Nephron progenitor cell (in vitro differentiated cells): ENCODE data around the gene STARD10.

ENCODE experiments used
- DNase-seq: peaks from one replicate; pipeline ENCODE4 v3.0.0; 2021
- H3K27ac Mint-ChIP-seq: 2 replicates; pipeline ENCODE4 v1.8.0; 2021; ENCODE audit warnings: mild to moderate bottlenecking, moderate library complexity, mixed read lengths
- H3K27me3 Mint-ChIP-seq: 2 replicates; pipeline ENCODE4 v1.8.0; 2021; ENCODE audit warnings: mild to moderate bottlenecking, low read depth, mixed read lengths; ENCODE audit not compliant: poor library complexity
- H3K36me3 Mint-ChIP-seq: 2 replicates; pipeline ENCODE4 v1.8.0; 2021; ENCODE audit warnings: low read depth, mixed read lengths
- H3K4me1 Mint-ChIP-seq: 2 replicates; pipeline ENCODE4 v1.8.0; 2021; ENCODE audit warnings: mixed read lengths
- H3K4me3 Mint-ChIP-seq: 2 replicates; pipeline ENCODE4 v1.8.0; 2021; ENCODE audit warnings: mild to moderate bottlenecking, moderate library complexity, mixed read lengths
- H3K9me3 Mint-ChIP-seq: 2 replicates; pipeline ENCODE4 v1.8.0; 2021; ENCODE audit warnings: mild to moderate bottlenecking, moderate library complexity, mixed read lengths
- CTCF ChIP-seq: fragments of 200-600 bp; sonication (generic); IDR thresholded peaks from 2 replicates; pipeline ENCODE4 v1.5.0; 2021; ENCODE audit warnings: antibody characterized with exemption

STARD10 gene

DNA sequence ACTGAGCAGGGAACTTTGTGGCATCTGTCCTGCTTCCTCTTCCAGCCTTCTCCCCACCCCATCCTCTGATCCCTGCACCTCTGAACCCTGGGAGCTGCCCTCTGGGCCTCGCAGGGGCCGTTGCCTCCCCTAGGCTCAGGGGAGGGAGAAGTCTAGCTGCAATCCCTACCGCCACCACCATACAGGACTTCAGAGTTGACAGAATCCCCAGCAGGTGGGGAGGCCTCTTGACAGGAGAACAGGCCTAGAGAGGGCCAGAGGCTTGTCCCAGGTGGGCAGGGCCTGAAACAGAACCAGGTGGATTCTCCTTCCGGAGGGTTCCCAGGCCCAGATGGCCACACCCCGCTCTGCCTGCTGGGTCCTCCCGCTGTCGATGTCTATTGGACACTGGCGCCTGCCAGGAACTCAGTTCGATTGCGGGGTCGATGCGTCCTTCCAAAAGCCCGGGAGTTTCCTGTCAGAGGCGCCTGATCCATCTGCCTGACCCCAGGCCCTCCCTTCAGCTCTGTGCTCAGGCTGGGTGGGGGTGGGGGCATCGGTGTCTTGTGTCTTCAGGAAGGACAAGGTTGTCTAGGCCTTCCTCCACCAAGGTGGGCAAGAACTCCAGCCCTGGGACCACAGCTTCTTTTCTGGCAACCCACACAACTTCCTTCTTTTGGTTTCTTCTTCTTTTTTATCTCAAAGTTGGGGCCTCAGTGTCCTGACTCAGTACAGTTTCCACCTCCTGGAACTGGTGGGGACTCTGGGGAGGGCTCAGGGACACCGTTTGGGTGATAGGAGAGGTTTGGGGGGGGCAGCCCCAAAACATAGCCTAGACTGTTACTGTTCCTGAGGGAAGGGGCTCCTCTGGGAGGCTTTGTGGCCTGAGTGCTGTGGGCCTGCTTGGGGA lies 6.4 kb downstream of the STARD10 start:
- no peaks in the 10 kb centered on the region for H3K9me3 Mint-ChIP-seq
- H3K4me3 Mint-ChIP-seq = no peak overlapping the region
- DNase-seq = no peak
- peaks cover 9% of the 10 kb centered on the region for H3K27me3 Mint-ChIP-seq
- H3K4me1 Mint-ChIP-seq = peaks cover 40% of the 10 kb centered on the region
- no peak for TF ChIP-seq CTCF
- peak overlapping the region; percentile 92 for H3K27ac Mint-ChIP-seq
- H3K36me3 Mint-ChIP-seq = no peaks in the 10 kb centered on the region

DNA sequence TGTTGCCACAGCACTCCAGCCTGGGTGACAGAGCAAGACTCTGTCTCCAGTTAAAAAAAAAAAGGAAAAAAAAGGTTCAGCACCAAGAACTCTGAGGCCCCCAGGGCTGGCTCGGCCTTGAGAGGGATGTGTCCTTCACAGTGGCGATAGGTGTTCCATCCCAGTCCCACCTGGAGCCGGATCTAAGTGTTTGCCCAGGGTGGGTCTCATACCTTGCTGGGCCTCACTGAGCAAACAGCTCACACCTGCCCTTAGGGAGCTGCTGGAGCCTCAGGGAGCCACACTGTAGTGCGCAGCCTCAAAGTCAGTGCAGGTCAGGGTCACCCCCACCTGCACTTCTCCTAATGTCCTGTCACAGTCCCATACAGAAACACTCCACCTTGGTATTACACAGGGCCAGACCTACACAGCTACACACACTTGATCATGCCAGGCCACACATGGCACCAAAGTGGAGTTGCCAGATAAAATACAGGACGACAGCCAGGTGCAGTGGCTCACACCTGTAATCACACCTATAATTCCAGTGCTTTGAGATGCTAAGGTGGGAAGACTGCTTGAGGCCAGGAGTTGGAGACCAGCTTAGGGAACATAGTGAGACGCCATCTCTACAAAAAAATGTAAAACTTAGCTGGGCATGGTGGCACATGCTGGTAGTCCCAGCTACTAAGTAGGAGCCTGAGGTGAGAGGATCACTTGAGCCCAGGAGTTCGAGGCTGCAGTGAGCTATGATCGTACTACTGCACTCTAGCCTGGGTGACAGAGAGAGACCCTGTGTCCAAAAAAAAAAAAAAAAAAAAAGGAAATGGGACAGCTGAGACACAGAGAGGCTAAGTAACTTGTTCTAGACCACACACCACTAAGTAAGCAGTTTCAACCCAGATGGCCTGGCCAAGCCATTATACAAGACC lies 7.3 kb downstream of the STARD10 start:
- DNase-seq = no peak
- Mint-ChIP-seq H3K27ac (no peak overlapping the region), H3K4me1 (peaks cover 44% of the 10 kb centered on the region), H3K36me3 (no peaks in the 10 kb centered on the region), H3K27me3 (peaks cover 15% of the 10 kb centered on the region), H3K4me3 (no peak overlapping the region), H3K9me3 (no peaks in the 10 kb centered on the region)
- no peak for TF ChIP-seq CTCF

DNA sequence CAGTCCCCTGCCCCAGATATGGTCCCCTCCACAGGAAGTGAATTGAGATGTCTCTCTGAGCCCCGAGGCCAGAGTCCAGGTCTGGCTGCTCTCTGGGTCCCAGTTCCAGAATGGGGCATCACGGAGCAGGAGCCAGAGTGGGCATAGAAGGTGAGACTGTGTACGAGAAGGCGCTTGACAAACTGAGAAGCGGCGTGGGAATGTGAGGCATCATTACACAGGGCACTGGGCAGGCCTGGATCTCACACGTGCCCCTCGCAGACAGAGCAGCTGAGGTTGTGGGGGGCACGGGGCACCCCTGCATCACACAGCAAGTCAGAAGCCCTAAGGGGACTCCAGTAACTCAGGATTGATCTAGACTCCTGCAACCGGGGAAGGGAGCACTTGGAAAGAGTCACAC lies 9.2 kb downstream of the STARD10 start:
- DNase-seq = no peak
- no peak overlapping the region for H3K4me3 Mint-ChIP-seq
- peaks cover 30% of the 10 kb centered on the region for H3K27me3 Mint-ChIP-seq
- H3K9me3 Mint-ChIP-seq = no peaks in the 10 kb centered on the region
- peaks cover 47% of the 10 kb centered on the region for H3K4me1 Mint-ChIP-seq
- no peaks in the 10 kb centered on the region for H3K36me3 Mint-ChIP-seq
- no peak for TF ChIP-seq CTCF
- H3K27ac Mint-ChIP-seq = no peak overlapping the region

- no peak for TF ChIP-seq CTCF
- no peaks in the 10 kb centered on the region for H3K36me3 Mint-ChIP-seq
- peak overlapping the region; percentile 82 for H3K4me3 Mint-ChIP-seq
- H3K27me3 Mint-ChIP-seq = peaks cover 37% of the 10 kb centered on the region
- H3K9me3 Mint-ChIP-seq = no peaks in the 10 kb centered on the region
- no peak overlapping the region for H3K27ac Mint-ChIP-seq
- peaks cover 56% of the 10 kb centered on the region for H3K4me1 Mint-ChIP-seq
- no peak for DNase-seq
Observed at GRCh38 chr11:72783144-72783905, 10.5 kb downstream of the STARD10 start.

DNA sequence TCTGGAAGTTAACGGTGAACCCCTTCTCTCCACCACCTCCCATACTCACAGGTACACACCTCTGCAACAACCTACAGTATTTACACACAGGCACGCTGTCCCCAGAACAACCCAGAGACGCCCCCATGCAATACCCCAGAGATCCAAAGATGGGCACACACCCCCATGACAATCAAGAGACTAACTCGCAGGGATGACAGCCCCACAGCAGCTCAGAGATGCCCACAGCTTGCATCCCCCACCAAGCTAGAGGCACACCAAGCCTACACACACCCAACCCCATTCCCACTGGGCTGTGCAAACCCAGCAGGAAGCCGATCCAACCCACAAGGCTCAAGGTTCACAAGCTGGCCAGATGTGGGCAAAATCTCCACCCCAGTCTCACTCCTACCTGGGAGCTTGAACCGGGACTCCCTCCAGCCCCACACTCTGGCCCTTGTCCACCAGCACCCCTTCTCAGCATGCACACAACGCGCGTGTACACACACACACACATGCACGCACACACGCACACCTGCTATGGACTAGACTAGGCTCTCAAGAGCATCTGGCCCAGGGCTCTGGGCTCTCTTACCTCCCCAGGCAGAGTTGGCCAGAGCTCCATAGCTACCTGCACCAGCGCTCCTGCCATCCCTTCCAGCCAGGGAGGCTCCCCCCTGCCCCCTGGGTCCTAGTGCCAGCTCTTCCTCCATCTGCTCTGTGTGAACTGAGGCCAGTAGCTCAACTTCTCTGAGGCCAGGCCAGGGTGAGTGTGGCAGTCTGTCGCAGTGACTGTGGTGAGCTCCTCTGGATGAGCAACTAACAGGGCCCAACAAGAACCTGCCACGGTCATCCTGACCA lies 11.5 kb downstream of the STARD10 start:
- no peak for DNase-seq
- Mint-ChIP-seq H3K27me3 (peaks cover 37% of the 10 kb centered on the region), H3K4me1 (peaks cover 56% of the 10 kb centered on the region), H3K9me3 (no peaks in the 10 kb centered on the region), H3K36me3 (no peaks in the 10 kb centered on the region), H3K27ac (no peak overlapping the region), H3K4me3 (peak overlapping the region; percentile 82)
- no peak for TF ChIP-seq CTCF
